DND-41 (cell line): ENCODE results near the gene ARL2BP.

Experiments
- CTCF ChIP-seq: IDR thresholded peaks from 2 replicates; pipeline ENCODE4 v1.5.1; 2012; ENCODE audit warnings: borderline replicate concordance, low read length, moderate library complexity, mild to moderate bottlenecking; ENCODE audit not compliant: poor library complexity, severe bottlenecking; ENCODE audit errors: extremely low read depth
- EZH2 ChIP-seq: IDR thresholded peaks from 3 replicates; pipeline ENCODE4 v1.6.1; 2012; ENCODE audit warnings: borderline replicate concordance, low read depth, mild to moderate bottlenecking, moderate library complexity, low read length, inconsistent platforms; ENCODE audit not compliant: severe bottlenecking

- TF ChIP-seq CTCF (no peak), EZH2 (no peak)
These were observed 42.8 kb upstream of the ARL2BP start for GRCh38 chr16:57202095-57202886.
